CD4-positive, CD25-positive, alpha-beta regulatory T cell (primary cell): ENCODE results near the gene HIF1AN. TPM values are rescaled to one million over a fixed set of nuclear protein-coding genes. Genes with fewer than 3 reads are reported as not detected.

Experiments
- ATAC-seq, 2 donors: fragments of 150-1000 bp; cut with Tn5 transposase; one replicate each; pipeline ENCODE4 v1.10.0; 2021; ENCODE audit warnings: low read depth in 2 of 2, moderate number of reproducible peaks in 2 of 2, moderate library complexity in 1 of 2
- DNase-seq, 3 donors: peaks; one replicate each; pipeline versions ENCODE4 v3.0.0 to v3.0.0-alpha.2; 2012 to 2022; ENCODE audit warnings: mixed read lengths in 1 of 3
- H3K27ac ChIP-seq: one replicate; pipeline ENCODE4 v1.7.0; 2013; ENCODE audit warnings: mild to moderate bottlenecking, low read length; ENCODE audit not compliant: insufficient read depth, poor library complexity, severe bottlenecking
- H3K27me3 ChIP-seq: one replicate; pipeline ENCODE4 v1.7.0; 2013; ENCODE audit warnings: low read length; ENCODE audit not compliant: control insufficient read depth, insufficient read depth
- H3K36me3 ChIP-seq: one replicate; pipeline ENCODE4 v1.7.0; 2013; ENCODE audit warnings: mild to moderate bottlenecking, low read length, moderate library complexity; ENCODE audit not compliant: control insufficient read depth, insufficient read depth
- H3K4me1 ChIP-seq: 2 replicates; pipeline ENCODE4 v1.7.0; 2013; ENCODE audit warnings: mild to moderate bottlenecking, low read length; ENCODE audit not compliant: insufficient read depth, control insufficient read depth, poor library complexity, severe bottlenecking
- H3K4me3 ChIP-seq: one replicate; pipeline ENCODE4 v1.7.0; 2013; ENCODE audit warnings: low read depth, mild to moderate bottlenecking, low read length, moderate library complexity
- H3K9me3 ChIP-seq, 2 experiments: 1 replicate in 1 of 2; 2 replicates in 1 of 2; pipeline ENCODE4 v1.7.0; 2013; ENCODE audit warnings: low read length in 2 of 2, mild to moderate bottlenecking in 1 of 2, moderate library complexity in 1 of 2; ENCODE audit not compliant: control insufficient read depth in 2 of 2
- H3K27ac Mint-ChIP-seq, 3 donors: one replicate each; pipeline ENCODE4 v1.8.0; 2020 to 2022; ENCODE audit warnings: mild to moderate bottlenecking in 3 of 3, mixed read lengths in 3 of 3, moderate library complexity in 2 of 3
- H3K27me3 Mint-ChIP-seq: one replicate; pipeline ENCODE4 v1.8.0; 2022; ENCODE audit warnings: mild to moderate bottlenecking, mixed read lengths
- H3K36me3 Mint-ChIP-seq: one replicate; pipeline ENCODE4 v1.8.0; 2020; ENCODE audit warnings: mixed read lengths
- H3K4me1 Mint-ChIP-seq, 4 donors: one replicate each; pipeline ENCODE4 v1.8.0; 2020 to 2022; ENCODE audit warnings: mixed read lengths in 4 of 4, mild to moderate bottlenecking in 1 of 4
- H3K4me3 Mint-ChIP-seq, 4 donors: one replicate each; pipeline ENCODE4 v1.8.0; 2020 to 2022; ENCODE audit warnings: mild to moderate bottlenecking in 4 of 4, mixed read lengths in 4 of 4, moderate library complexity in 3 of 4
- H3K9me3 Mint-ChIP-seq, 7 donors: one replicate each; pipeline ENCODE4 v1.8.0; 2020 to 2022; ENCODE audit warnings: mixed read lengths in 7 of 7, mild to moderate bottlenecking in 3 of 7, moderate library complexity in 2 of 7
- polyA plus RNA-seq, 4 donors: library from polyadenylated mRNA; unstranded; fragments of 300-500 nt; fragmentation: Illumina TruSeq; gene quantifications; one replicate each; pipeline ENCODE4 v1.2.3, GENCODE V29; 2021
- total RNA-seq: library from RNA; stranded (reverse); gene quantifications from one replicate; pipeline ENCODE4 v1.2.3, GENCODE V29; 2022

Gene HIF1AN
- total and polyA plus RNA-seq, 5 donors from 2014 or later: 30.0 to 42.9 (median 32.7) TPM

GRCh38 chr10:100579261-100580090 is 43.7 kb downstream of the HIF1AN start:
- ATAC-seq (no peak), DNase-seq (no peak)
- Mint-ChIP-seq H3K27me3 (peaks cover 28% of the 10 kb centered on the region), H3K4me3 (no peak overlapping the region), H3K9me3 (peaks cover 0 to 3% (median 0%) of the 10 kb centered on the region in 7 donors), H3K36me3 (no peaks in the 10 kb centered on the region), H3K4me1 (no peaks in the 10 kb centered on the region), H3K27ac (no peak overlapping the region)
- no peaks in the 10 kb centered on the region for H3K9me3 ChIP-seq
- no peak overlapping the region for H3K4me3 ChIP-seq
- no peaks in the 10 kb centered on the region for H3K4me1 ChIP-seq
- H3K36me3 ChIP-seq: no peaks in the 10 kb centered on the region
- H3K27me3 ChIP-seq: peaks cover 2% of the 10 kb centered on the region
- H3K27ac ChIP-seq: no peak overlapping the region

DNA sequence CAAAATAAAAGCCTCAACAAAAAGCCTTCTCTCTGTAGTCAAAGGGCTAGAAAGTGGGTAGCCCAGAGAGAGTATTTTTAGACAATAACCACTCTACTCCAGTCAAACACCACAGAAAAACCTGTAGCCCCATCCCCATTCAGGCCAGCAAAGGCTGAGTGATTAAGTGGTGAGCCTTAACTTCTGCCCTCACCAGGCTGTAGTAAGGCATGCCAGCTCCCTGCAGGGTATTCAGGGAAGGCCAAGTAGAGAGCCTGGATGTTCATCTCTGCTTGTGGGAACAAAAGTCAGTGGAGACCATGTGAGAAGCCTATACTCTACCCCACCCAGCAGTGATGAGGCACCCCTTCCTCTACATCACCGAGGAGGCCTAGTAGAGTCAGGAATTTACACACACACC is 51.2 kb downstream of the HIF1AN start:
- DNase-seq (no peak), ATAC-seq (no peak)
- H3K27me3 ChIP-seq: peaks cover 23% of the 10 kb centered on the region
- no peak overlapping the region for H3K27ac Mint-ChIP-seq
- H3K9me3 ChIP-seq: no peaks in the 10 kb centered on the region
- peaks cover 0 to 15% (median 6%) of the 10 kb centered on the region in 7 donors for H3K9me3 Mint-ChIP-seq
- no peak overlapping the region for H3K27ac ChIP-seq
- no peaks in the 10 kb centered on the region for H3K36me3 ChIP-seq
- no peaks in the 10 kb centered on the region for H3K36me3 Mint-ChIP-seq
- no peaks in the 10 kb centered on the region for H3K4me1 ChIP-seq
- H3K4me3 Mint-ChIP-seq: no peak overlapping the region
- H3K4me1 Mint-ChIP-seq: no peaks in the 10 kb centered on the region
- no peak overlapping the region for H3K4me3 ChIP-seq
- H3K27me3 Mint-ChIP-seq: peaks cover 36% of the 10 kb centered on the region

- H3K27me3 Mint-ChIP-seq: peaks cover 60% of the 10 kb centered on the region
- no peak overlapping the region for H3K27ac ChIP-seq
- no peak overlapping the region for H3K4me3 ChIP-seq
- DNase-seq (no peak), ATAC-seq (no peak)
- no peak overlapping the region for H3K27ac Mint-ChIP-seq
- no peaks in the 10 kb centered on the region for H3K4me1 Mint-ChIP-seq
- H3K36me3 ChIP-seq: no peaks in the 10 kb centered on the region
- no peaks in the 10 kb centered on the region for H3K36me3 Mint-ChIP-seq
- no peak overlapping the region for H3K4me3 Mint-ChIP-seq
- no peaks in the 10 kb centered on the region for H3K9me3 Mint-ChIP-seq
- peaks cover 6% of the 10 kb centered on the region for H3K27me3 ChIP-seq
- H3K4me1 ChIP-seq: no peaks in the 10 kb centered on the region
- H3K9me3 ChIP-seq: no peaks in the 10 kb centered on the region
These were observed 62.4 kb downstream of the HIF1AN start for GRCh38 chr10:100598166-100598565.

GRCh38 chr10:100600218-100600617 is 64.5 kb downstream of the HIF1AN start:
- Mint-ChIP-seq H3K4me3 (no peak overlapping the region), H3K36me3 (no peaks in the 10 kb centered on the region), H3K27me3 (peaks cover 64% of the 10 kb centered on the region), H3K27ac (no peak overlapping the region), H3K9me3 (peaks cover 0 to 2% (median 0%) of the 10 kb centered on the region in 7 donors), H3K4me1 (no peaks in the 10 kb centered on the region)
- DNase-seq (no peak), ATAC-seq (no peak)
- no peaks in the 10 kb centered on the region for H3K4me1 ChIP-seq
- H3K4me3 ChIP-seq: no peak overlapping the region
- H3K27ac ChIP-seq: no peak overlapping the region
- H3K27me3 ChIP-seq: peaks cover 14% of the 10 kb centered on the region
- peaks cover 0 to under 1% of the 10 kb centered on the region in 2 experiments for H3K9me3 ChIP-seq
- no peaks in the 10 kb centered on the region for H3K36me3 ChIP-seq

GRCh38 chr10:100607439-100607838 is 71.7 kb downstream of the HIF1AN start:
- peaks cover 0 to 2% of the 10 kb centered on the region in 2 experiments for H3K9me3 ChIP-seq
- no peak overlapping the region for H3K27ac Mint-ChIP-seq
- no peak overlapping the region for H3K4me3 Mint-ChIP-seq
- DNase-seq (no peak), ATAC-seq (no peak)
- peaks cover 45% of the 10 kb centered on the region for H3K27me3 Mint-ChIP-seq
- H3K36me3 ChIP-seq: no peaks in the 10 kb centered on the region
- no peaks in the 10 kb centered on the region for H3K36me3 Mint-ChIP-seq
- peaks cover 0 to 6% (median 0%) of the 10 kb centered on the region in 7 donors for H3K9me3 Mint-ChIP-seq
- no peak overlapping the region for H3K4me3 ChIP-seq
- peaks cover 7% of the 10 kb centered on the region for H3K27me3 ChIP-seq
- H3K4me1 Mint-ChIP-seq: no peaks in the 10 kb centered on the region
- H3K4me1 ChIP-seq: no peaks in the 10 kb centered on the region
- no peak overlapping the region for H3K27ac ChIP-seq

Other genes with a start within 250 kb of the HIF1AN start
- 58.4 TPM for gene BLOC1S2, start 249.3 kb upstream of the HIF1AN start, total RNA-seq
- gene BLOC1S2, start 249.3 kb upstream of the HIF1AN start, polyA plus RNA-seq: 100 to 1,000 TPM in 1 of 4 donors, 10 to 100 TPM in 3; 73.3 to 104 (median 87.7) TPM
- not detected for gene PKD2L1, start 205.7 kb upstream of the HIF1AN start, total RNA-seq
- gene PKD2L1, start 205.7 kb upstream of the HIF1AN start, polyA plus RNA-seq: not detected
- gene SCD, start 188.7 kb upstream of the HIF1AN start, total RNA-seq: 1.3 TPM
- gene SCD, start 188.7 kb upstream of the HIF1AN start, polyA plus RNA-seq: under 1 TPM; 0.22 to 0.94 (median 0.76) TPM
- gene WNT8B, start 72.9 kb upstream of the HIF1AN start, total RNA-seq: not detected
- under 1 TPM in 1 of 4 donors, not detected in 3; 0.07 TPM for gene WNT8B, start 72.9 kb upstream of the HIF1AN start, polyA plus RNA-seq
- 73.3 TPM for gene SEC31B, start 16.1 kb upstream of the HIF1AN start, total RNA-seq
- gene SEC31B, start 16.1 kb upstream of the HIF1AN start, polyA plus RNA-seq: 1 to 10 TPM; 1.2 to 3.0 (median 2.6) TPM
- gene NDUFB8, start 6.1 kb upstream of the HIF1AN start, total RNA-seq: 183 TPM
- gene NDUFB8, start 6.1 kb upstream of the HIF1AN start, polyA plus RNA-seq: 100 to 1,000 TPM; 517 to 714 (median 622) TPM
- not detected for gene PAX2, start 209.6 kb downstream of the HIF1AN start, total RNA-seq
- under 1 TPM in 1 of 4 donors, not detected in 3; 0.08 TPM for gene PAX2, start 209.6 kb downstream of the HIF1AN start, polyA plus RNA-seq